ENCODE measurements around the gene SH3GLB1. TPM values are rescaled to one million over a fixed set of nuclear protein-coding genes. Genes with fewer than 3 reads are reported as not detected.

Gene SH3GLB1
- total and polyA plus RNA-seq, 10 of the 15 experiments (the other 5 are each of a cell fraction or from before 2014, with no cell fraction given): 18.0 to 59.0 (median 36.5) TPM

GRCh38 chr1:86704972-86705664, 742 bp downstream of the SH3GLB1 start (continued):
- TF ChIP-seq MEF2A (IDR thresholded peaks at IDR 0.05; ENCODE audit: insufficient read depth, low read depth, low read length): no peak
- no peak for TF ChIP-seq ZNF24 (IDR thresholded peaks at IDR 0.05)
- TF ChIP-seq JUNB (IDR thresholded peaks at IDR 0.05): no peak
- TF ChIP-seq BCL11A (IDR thresholded peaks at IDR 0.05; ENCODE audit: low read depth, low read length): no peak
- no peak for TF ChIP-seq ETV6 (conservative IDR thresholded peaks at IDR 0.05 in 1 of 2, IDR thresholded peaks at IDR 0.05 in 1 of 2; ENCODE audit: borderline replicate concordance in 1 of 2, low read depth in 1 of 2)
- no peak for TF ChIP-seq EGR1 (IDR thresholded peaks at IDR 0.05; ENCODE audit: borderline replicate concordance in 1 of 2, low read depth in 2 of 2, low read length in 2 of 2)
- no peak for TF ChIP-seq CBX5 (IDR thresholded peaks at IDR 0.05; ENCODE audit: low read depth)
- TF ChIP-seq EED (IDR thresholded peaks at IDR 0.05; ENCODE audit: low read depth): no peak
- no peak for TF ChIP-seq MLLT1 (IDR thresholded peaks at IDR 0.05)
- TF ChIP-seq RB1 (IDR thresholded peaks at IDR 0.05; ENCODE audit: borderline replicate concordance): no peak
- TF ChIP-seq CHD4 (IDR thresholded peaks at IDR 0.05): no peak
- TF ChIP-seq, protein P1, sequence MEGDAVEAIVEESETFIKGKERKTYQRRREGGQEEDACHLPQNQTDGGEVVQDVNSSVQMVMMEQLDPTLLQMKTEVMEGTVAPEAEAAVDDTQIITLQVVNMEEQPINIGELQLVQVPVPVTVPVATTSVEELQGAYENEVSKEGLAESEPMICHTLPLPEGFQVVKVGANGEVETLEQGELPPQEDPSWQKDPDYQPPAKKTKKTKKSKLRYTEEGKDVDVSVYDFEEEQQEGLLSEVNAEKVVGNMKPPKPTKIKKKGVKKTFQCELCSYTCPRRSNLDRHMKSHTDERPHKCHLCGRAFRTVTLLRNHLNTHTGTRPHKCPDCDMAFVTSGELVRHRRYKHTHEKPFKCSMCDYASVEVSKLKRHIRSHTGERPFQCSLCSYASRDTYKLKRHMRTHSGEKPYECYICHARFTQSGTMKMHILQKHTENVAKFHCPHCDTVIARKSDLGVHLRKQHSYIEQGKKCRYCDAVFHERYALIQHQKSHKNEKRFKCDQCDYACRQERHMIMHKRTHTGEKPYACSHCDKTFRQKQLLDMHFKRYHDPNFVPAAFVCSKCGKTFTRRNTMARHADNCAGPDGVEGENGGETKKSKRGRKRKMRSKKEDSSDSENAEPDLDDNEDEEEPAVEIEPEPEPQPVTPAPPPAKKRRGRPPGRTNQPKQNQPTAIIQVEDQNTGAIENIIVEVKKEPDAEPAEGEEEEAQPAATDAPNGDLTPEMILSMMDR (IDR thresholded peaks at IDR 0.05 in 2 of 3, conservative IDR thresholded peaks at IDR 0.05 in 1 of 3; ENCODE audit: control insufficient read depth in 2 of 3, extremely low read depth in 1 of 3, insufficient read depth in 1 of 3, low read depth in 3 of 3, low read length in 3 of 3): no peak
- TF ChIP-seq SUZ12 (IDR thresholded peaks at IDR 0.05; ENCODE audit: unreplicated experiment): no peak
- no peak for TF ChIP-seq TCF3 (IDR thresholded peaks at IDR 0.05; ENCODE audit: borderline replicate concordance, insufficient read depth, low read depth, low read length)
- no peak for TF ChIP-seq BCLAF1 (IDR thresholded peaks at IDR 0.05)
- TF ChIP-seq, protein P2, sequence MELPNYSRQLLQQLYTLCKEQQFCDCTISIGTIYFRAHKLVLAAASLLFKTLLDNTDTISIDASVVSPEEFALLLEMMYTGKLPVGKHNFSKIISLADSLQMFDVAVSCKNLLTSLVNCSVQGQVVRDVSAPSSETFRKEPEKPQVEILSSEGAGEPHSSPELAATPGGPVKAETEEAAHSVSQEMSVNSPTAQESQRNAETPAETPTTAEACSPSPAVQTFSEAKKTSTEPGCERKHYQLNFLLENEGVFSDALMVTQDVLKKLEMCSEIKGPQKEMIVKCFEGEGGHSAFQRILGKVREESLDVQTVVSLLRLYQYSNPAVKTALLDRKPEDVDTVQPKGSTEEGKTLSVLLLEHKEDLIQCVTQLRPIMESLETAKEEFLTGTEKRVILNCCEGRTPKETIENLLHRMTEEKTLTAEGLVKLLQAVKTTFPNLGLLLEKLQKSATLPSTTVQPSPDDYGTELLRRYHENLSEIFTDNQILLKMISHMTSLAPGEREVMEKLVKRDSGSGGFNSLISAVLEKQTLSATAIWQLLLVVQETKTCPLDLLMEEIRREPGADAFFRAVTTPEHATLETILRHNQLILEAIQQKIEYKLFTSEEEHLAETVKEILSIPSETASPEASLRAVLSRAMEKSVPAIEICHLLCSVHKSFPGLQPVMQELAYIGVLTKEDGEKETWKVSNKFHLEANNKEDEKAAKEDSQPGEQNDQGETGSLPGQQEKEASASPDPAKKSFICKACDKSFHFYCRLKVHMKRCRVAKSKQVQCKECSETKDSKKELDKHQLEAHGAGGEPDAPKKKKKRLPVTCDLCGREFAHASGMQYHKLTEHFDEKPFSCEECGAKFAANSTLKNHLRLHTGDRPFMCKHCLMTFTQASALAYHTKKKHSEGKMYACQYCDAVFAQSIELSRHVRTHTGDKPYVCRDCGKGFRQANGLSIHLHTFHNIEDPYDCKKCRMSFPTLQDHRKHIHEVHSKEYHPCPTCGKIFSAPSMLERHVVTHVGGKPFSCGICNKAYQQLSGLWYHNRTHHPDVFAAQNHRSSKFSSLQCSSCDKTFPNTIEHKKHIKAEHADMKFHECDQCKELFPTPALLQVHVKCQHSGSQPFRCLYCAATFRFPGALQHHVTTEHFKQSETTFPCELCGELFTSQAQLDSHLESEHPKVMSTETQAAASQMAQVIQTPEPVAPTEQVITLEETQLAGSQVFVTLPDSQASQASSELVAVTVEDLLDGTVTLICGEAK (IDR thresholded peaks at IDR 0.05; ENCODE audit: borderline replicate concordance): no peak; the same call in 1 of the 2 replicates
- no peak for TF ChIP-seq MYB (IDR thresholded peaks at IDR 0.05; ENCODE audit: borderline replicate concordance, low read depth, low read length)
